T-helper 2 cell (primary cell): ENCODE results near the gene TMEM192.
A peak's percentile ranks its signal among the peaks of the same experiment; 100 is the strongest.
"Not testable (repeated sequence)": the region's sequence is repeated elsewhere in the genome, so short reads cannot be mapped to it uniquely, and the experiment has no call there.

Experiments
- DNase-seq, 5 experiments: peaks; one replicate each; pipeline versions ENCODE4 v3.0.0 to v3.0.0-alpha.2; 2012 to 2022
- total RNA-seq, 2 donors: gene quantifications; one replicate each; lab custom pipeline; 2026; lab: John Stamatoyannopoulos, UW

Gene TMEM192
- total RNA-seq = 10.0 to 14.7 reads per million in 2 donors

- DNase-seq = peak; percentile 84 to 89 (median 86)
These were observed at the start of gene TMEM192 for GRCh38 chr4:165112368-165113121. Gene TMEM192 (minus strand): TSS chr4:165112860. CDS start chr4:165112773, 87 bp downstream.

- DNase-seq = no peak
These were observed 46.1 kb upstream of the TMEM192 start for GRCh38 chr4:165158762-165159161.

- DNase-seq = no peak
These were observed 44.2 kb upstream of the TMEM192 start for GRCh38 chr4:165156906-165157305.

- DNase-seq = no peak
These were observed 41.8 kb upstream of the TMEM192 start for GRCh38 chr4:165154482-165154881.

GRCh38 chr4:165152527-165152926 lies 39.9 kb upstream of the TMEM192 start:
- no peak for DNase-seq

- no peak for DNase-seq
These were observed 39.1 kb upstream of the TMEM192 start for GRCh38 chr4:165151734-165152133.

GRCh38 chr4:165150545-165150944 lies 37.9 kb upstream of the TMEM192 start:
- DNase-seq = no peak

- no peak for DNase-seq
These were observed 26.2 kb upstream of the TMEM192 start for GRCh38 chr4:165138843-165139242.

- DNase-seq = no peak
These were observed 24.5 kb upstream of the TMEM192 start for GRCh38 chr4:165137205-165137604.

- DNase-seq = no peak
These were observed 23.9 kb upstream of the TMEM192 start for GRCh38 chr4:165136529-165136928.

- DNase-seq = no peak
These were observed 20.5 kb upstream of the TMEM192 start for GRCh38 chr4:165133150-165133549.

- peak; percentile 35 to 69 (median 50) for DNase-seq
These were observed 18.7 kb upstream of the TMEM192 start for GRCh38 chr4:165131247-165131832.

GRCh38 chr4:165129924-165130323 lies 17.3 kb upstream of the TMEM192 start:
- DNase-seq = no peak

GRCh38 chr4:165125869-165126499 lies 13.3 kb upstream of the TMEM192 start:
- DNase-seq = not testable (repeated sequence)

GRCh38 chr4:165124488-165124887 lies 11.8 kb upstream of the TMEM192 start:
- DNase-seq = no peak

GRCh38 chr4:165118256-165118909 lies 5.7 kb upstream of the TMEM192 start:
- DNase-seq = no peak

- DNase-seq = peak in 1 of 5 experiments; percentile 13
These were observed 2.6 kb upstream of the TMEM192 start for GRCh38 chr4:165115301-165115700.

- DNase-seq = no peak
These were observed 723 bp downstream of the TMEM192 start for GRCh38 chr4:165111906-165112367.

- DNase-seq = no peak
These were observed 6.1 kb downstream of the TMEM192 start for GRCh38 chr4:165106518-165106917.

GRCh38 chr4:165101641-165102040 lies 11.0 kb downstream of the TMEM192 start:
- DNase-seq = no peak

GRCh38 chr4:165096776-165097175 lies 15.9 kb downstream of the TMEM192 start:
- peak in 1 of 5 experiments; percentile 14 for DNase-seq

GRCh38 chr4:165095291-165095690 lies 17.4 kb downstream of the TMEM192 start:
- DNase-seq = no peak

- no peak for DNase-seq
These were observed 17.8 kb downstream of the TMEM192 start for GRCh38 chr4:165094873-165095272.
